Activated T-cell treated with anti-CD3 and anti-CD28 coated beads for 4 hours (primary cell): Measurements from ENCODE around the gene PCDHB5.
"Not testable (repeated sequence)": the region's sequence is repeated elsewhere in the genome, so short reads cannot be mapped to it uniquely, and the experiment has no call there.

Experiments
- DNase-seq: peaks from one replicate; pipeline ENCODE4 v3.0.0-alpha.2; 2020

Gene PCDHB5

DNA sequence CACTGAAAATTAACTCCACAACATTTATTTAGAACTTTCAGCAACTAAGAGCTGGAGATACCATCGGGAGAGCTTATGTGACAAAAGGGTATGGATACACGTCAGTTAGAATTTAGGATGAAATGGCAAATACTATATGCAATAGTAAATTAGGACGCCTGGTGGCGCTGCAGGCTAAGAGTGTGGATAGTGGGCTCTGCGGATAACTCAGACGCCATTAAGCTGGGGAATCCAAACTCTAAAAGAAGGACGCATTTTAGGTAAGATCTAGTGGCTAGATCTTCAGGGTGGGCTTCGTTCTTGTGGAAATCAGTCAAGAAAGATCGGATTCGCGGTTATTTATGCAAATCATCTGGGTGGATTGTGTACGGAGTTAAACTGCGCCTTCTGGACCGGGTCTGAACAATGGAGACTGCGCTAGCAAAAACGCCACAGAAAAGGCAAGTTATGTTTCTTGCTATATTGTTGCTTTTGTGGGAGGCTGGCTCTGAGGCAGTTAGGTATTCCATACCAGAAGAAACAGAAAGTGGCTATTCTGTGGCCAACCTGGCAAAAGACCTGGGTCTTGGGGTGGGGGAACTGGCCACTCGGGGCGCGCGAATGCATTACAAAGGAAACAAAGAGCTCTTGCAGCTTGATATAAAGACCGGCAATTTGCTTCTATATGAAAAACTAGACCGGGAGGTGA is at the start of gene PCDHB5:
PCDHB5 (plus strand) TSS at position 177 of the 688 bp plus-strand sequence; CDS start at position 406, 229 bp downstream.
- no peak for DNase-seq

DNA sequence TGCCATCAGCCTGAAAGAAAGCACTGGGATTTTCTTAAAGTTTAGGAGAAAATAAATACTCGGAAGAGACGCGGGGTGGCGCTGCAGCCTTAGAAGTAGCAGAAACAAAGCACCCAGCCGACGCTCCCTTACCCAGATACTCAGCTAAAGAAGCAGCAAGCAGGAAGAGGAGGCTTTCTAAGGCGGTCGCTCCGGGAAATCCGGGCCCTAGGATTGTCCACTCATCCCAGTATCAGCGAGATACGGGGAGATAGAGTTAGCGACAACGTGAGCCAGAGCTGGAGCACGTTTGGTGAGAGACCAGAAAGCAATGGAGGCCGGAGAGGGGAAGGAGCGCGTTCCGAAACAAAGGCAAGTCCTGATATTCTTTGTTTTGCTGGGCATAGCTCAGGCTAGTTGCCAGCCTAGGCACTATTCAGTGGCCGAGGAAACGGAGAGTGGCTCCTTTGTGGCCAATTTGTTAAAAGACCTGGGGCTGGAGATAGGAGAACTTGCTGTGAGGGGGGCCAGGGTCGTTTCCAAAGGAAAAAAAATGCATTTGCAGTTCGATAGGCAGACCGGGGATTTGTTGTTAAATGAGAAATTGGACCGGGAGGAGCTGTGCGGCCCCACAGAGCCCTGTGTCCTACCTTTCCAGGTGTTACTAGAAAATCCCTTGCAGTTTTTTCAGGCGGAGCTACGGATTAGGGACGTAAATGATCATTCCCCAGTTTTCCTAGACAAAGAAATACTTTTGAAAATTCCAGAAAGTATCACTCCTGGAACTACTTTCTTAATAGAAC is 40.3 kb upstream of the PCDHB5 start, which contains the start of gene PCDHB2:
PCDHB2 (plus strand) TSS at position 135 of the 782 bp plus-strand sequence; CDS start at position 311, 176 bp downstream.
- DNase-seq, result no peak

DNA sequence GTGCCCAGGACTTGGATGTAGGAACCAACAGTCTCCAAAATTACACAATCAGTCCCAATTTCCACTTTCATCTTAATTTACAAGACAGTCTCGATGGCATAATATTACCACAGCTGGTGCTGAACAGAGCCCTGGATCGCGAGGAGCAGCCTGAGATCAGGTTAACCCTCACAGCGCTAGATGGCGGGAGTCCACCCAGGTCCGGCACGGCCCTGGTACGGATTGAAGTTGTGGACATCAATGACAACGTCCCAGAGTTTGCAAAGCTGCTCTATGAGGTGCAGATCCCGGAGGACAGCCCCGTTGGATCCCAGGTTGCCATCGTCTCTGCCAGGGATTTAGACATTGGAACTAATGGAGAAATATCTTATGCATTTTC is 39.8 kb upstream of the PCDHB5 start:
- no peak for DNase-seq

DNA sequence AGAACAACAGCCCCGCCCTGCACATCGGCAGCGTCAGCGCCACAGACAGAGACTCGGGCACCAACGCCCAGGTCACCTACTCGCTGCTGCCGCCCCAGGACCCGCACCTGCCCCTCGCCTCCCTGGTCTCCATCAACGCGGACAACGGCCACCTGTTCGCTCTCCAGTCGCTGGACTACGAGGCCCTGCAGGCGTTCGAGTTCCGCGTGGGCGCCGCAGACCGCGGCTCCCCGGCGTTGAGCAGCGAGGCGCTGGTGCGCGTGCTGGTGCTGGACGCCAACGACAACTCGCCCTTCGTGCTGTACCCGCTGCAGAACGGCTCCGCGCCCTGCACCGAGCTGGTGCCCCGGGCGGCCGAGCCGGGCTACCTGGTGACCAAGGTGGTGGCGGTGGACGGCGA is 38.8 kb upstream of the PCDHB5 start:
- not testable (repeated sequence) for DNase-seq

DNA sequence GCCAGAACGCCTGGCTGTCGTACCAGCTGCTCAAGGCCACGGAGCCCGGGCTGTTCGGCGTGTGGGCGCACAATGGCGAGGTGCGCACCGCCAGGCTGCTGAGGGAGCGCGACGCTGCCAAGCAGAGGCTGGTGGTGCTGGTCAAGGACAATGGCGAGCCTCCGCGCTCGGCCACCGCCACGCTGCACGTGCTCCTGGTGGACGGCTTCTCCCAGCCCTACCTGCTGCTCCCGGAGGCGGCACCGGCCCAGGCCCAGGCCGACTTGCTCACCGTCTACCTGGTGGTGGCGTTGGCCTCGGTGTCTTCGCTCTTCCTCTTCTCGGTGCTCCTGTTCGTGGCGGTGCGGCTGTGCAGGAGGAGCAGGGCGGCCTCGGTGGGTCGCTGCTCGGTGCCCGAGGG is 38.4 kb upstream of the PCDHB5 start:
- DNase-seq, result not testable (repeated sequence)

DNA sequence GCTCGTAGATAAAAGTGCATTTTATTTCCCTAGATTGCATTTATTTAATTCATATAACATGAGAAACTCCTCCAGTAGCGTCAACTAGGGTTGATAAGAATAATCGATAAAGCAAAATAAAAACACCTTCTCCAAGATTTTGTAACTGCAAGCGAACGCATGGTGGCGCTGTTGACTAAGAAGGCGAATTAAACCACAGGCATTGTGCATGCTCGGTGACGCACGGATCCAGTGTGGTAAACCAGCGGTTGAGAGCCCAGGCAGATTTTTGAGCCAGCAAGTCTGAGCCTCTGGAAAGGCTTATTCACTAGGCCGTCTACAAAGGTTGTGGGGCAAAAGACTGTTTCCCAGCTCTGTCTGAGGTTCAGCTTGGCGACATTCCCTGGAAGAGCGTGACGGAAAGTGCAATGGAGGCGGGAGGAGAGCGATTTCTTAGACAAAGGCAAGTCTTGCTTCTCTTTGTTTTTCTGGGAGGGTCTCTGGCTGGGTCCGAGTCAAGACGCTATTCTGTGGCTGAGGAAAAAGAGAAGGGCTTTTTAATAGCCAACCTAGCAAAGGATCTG is 34.7 kb upstream of the PCDHB5 start, which contains the start of gene PCDHB3:
PCDHB3 (plus strand) TSS at position 231 of the 563 bp plus-strand sequence; CDS start at position 408, 177 bp downstream.
- DNase-seq, result no peak

DNA sequence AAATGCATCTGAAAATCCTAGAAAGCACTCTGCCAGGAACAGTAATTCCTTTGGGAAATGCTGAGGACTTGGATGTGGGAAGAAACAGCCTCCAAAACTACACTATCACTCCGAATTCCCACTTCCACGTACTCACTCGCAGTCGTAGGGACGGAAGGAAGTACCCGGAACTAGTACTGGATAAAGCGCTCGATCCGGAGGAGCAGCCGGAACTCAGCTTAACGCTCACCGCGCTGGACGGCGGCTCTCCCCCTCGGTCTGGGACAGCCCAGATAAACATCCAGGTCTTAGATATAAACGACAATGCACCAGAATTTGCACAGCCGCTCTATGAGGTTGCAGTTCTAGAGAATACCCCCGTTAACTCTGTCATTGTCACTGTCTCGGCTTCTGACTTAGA is 33.9 kb upstream of the PCDHB5 start:
- no peak for DNase-seq

DNA sequence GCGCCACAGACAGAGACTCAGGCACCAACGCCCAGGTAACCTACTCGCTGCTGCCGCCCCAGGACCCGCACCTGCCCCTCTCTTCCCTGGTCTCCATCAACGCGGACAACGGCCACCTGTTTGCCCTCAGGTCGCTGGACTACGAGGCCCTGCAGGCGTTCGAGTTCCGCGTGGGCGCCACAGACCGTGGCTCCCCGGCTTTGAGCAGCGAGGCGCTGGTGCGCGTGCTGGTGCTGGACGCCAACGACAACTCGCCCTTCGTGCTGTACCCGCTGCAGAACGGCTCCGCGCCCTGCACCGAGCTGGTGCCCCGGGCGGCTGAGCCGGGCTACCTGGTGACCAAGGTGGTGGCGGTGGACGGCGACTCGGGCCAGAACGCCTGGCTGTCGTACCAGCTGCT is 32.9 kb upstream of the PCDHB5 start:
- not testable (repeated sequence) for DNase-seq

DNA sequence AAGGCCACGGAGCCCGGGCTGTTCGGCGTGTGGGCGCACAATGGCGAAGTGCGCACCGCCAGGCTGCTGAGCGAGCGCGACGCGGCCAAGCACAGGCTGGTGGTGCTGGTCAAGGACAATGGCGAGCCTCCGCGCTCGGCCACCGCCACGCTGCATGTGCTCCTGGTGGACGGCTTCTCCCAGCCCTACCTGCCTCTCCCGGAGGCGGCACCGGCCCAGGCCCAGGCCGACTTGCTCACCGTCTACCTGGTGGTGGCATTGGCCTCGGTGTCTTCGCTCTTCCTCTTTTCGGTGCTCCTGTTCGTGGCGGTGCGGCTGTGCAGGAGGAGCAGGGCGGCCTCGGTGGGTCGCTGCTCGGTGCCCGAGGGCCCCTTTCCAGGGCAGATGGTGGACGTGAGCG is 32.5 kb upstream of the PCDHB5 start:
- not testable (repeated sequence) for DNase-seq

DNA sequence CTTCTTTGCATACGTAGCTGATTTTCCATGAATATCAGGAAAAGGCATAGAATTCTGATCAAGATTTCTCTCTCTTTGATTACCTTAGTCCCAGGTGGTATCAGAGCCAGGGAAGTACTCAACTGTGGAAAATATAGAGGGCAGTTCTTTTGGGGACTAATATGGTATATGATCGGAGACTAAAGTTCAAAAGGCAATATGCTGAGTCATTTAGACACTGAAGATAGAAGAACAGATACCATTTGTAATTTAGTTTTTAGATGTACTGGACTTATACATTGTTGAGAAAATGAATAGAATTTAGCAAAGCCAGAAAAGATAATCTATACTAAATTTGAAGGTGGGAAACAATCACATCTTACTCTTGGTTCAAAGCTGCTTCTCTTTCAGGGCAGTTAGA is 29.7 kb upstream of the PCDHB5 start:
- DNase-seq, result no peak

DNA sequence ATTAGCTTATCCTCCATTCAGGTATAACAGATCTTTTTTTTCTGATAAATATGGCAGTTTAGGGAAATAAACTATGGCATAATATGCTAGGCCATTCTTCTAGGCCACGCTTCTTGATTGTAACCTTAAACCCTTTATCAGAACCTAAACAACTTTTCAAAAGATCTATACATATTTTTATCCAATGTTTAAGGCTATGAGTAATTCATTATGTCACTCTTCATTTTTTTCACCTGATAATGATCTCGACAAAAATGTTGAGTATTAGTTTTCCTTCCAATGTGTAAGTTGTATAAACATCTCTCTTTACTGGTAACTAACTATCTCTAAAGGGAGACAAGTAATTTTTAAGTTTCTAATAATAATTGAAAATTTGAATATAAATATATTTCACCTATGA is 15.8 kb upstream of the PCDHB5 start:
- no peak for DNase-seq

DNA sequence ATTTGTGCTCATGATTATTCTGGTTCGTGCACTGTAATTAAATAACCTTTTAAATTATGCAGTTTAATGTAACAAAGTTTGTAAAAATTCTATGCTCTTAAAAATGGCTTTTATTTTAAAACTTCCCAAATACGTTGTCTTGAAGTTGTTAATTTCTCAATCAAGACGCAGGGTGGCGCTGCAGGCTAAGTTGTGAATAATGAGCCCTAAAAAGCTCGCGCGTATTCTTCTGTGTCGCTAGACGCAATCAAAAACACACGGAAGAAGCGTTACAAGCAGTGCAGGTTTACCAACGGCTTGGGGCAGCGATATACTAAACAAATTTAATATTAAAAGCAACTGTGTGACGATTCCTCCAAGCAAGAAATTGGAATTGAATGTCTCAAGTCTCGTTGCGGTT is 13.4 kb upstream of the PCDHB5 start, which contains the start of gene PCDHB4:
PCDHB4 (plus strand) TSS at position 256 of the 400 bp plus-strand sequence. CDS start 181 bp downstream, outside the sequence.
- no peak for DNase-seq

DNA sequence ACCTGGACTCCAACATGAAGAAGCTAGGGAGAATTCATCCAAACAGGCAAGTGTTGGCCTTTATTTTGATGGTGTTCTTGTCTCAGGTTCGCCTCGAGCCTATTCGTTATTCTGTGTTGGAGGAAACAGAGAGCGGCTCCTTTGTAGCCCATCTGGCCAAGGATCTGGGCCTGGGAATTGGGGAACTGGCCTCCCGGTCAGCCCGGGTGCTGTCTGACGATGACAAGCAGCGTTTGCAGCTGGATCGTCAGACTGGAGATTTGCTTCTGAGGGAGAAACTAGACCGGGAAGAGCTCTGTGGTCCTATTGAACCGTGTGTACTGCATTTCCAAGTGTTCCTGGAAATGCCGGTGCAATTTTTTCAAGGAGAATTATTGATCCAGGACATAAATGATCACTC is 13.0 kb upstream of the PCDHB5 start:
- no peak for DNase-seq

DNA sequence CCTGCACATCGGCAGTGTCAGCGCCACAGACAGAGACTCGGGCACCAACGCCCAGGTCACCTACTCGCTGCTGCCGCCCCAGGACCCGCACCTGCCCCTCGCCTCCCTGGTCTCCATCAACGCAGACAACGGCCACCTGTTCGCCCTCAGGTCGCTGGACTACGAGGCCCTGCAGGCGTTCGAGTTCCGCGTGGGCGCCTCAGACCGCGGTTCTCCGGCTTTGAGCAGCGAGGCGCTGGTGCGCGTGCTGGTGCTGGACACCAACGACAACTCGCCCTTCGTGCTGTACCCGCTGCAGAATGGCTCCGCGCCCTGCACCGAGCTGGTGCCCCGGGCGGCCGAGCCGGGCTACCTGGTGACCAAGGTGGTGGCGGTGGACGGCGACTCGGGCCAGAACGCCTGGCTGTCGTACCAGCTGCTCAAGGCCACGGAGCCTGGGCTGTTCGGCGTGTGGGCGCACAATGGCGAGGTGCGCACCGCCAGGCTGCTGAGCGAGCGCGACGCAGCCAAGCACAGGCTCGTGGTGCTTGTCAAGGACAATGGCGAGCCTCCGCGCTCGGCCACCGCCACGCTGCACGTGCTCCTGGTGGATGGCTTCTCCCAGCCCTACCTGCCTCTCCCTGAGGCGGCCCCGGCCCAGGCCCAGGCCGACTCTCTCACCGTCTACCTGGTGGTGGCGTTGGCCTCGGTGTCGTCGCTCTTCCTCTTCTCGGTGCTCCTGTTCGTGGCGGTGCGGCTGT is 11.4 kb upstream of the PCDHB5 start:
- not testable (repeated sequence) for DNase-seq

DNA sequence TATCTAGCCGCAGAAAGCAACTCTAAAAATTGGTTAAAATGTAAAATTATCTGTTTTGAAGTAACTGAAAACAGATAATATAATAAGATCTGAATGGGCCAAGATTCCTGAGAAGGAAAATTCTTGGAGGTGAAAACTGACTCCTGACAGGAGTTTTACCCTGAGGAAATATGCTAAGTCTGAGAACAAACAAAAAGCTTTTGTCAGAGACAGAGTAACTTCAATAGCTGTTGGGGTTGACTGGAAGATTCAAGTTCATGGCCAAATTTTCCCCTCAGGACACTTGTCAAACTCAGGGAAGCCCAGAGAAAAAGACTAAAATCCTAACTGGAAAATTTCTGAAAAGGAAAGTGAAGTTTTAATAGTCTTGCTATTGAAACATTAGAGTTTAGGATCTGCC is 7.7 kb upstream of the PCDHB5 start:
- DNase-seq, result no peak

DNA sequence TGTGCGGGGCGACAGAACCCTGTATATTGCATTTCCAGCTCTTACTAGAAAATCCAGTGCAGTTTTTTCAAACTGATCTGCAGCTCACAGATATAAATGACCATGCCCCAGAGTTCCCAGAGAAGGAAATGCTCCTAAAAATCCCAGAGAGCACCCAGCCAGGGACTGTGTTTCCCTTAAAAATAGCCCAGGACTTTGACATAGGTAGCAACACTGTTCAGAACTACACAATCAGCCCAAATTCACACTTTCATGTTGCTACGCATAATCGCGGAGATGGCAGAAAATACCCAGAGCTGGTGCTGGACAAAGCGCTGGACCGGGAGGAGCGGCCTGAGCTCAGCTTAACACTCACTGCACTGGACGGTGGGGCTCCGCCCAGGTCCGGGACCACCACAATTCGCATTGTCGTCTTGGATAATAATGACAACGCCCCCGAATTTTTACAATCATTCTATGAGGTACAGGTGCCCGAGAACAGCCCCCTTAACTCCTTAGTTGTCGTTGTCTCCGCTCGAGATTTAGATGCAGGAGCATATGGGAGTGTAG is 786 bp downstream of the PCDHB5 start:
- no peak for DNase-seq

DNA sequence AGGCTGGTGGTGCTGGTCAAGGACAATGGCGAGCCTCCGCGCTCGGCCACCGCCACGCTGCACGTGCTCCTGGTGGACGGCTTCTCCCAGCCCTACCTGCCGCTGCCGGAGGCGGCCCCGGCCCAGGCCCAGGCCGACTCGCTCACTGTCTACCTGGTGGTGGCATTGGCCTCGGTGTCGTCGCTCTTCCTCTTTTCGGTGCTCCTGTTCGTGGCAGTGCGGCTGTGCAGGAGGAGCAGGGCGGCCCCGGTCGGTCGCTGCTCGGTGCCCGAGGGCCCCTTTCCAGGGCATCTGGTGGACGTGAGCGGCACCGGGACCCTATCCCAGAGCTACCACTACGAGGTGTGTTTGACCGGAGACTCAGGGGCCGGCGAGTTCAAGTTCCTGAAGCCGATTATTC is 2.3 kb downstream of the PCDHB5 start:
- not testable (repeated sequence) for DNase-seq

DNA sequence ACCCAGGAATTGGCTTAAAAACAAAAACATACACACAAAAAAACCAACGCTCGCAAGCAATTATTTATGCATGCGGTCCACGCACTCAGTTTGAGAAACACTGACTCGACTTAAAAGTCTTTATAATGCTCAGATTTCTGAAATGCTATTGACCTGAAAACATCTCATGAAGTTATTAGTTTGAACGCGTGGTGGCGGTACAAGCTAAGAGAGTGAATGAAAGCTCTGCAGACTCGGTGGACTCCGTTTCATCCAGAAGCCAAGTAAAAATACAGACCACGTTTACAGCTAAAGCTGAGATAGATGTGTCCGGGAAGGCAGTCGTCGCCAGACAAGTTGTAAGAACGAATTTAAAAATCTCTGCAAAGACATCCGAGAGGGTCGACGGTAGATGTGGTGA is 14.8 kb downstream of the PCDHB5 start, which contains the start of gene PCDHB6:
PCDHB6 (plus strand) TSS at position 246 of the 400 bp plus-strand sequence. CDS start 201 bp downstream, outside the sequence.
- DNase-seq, result no peak

DNA sequence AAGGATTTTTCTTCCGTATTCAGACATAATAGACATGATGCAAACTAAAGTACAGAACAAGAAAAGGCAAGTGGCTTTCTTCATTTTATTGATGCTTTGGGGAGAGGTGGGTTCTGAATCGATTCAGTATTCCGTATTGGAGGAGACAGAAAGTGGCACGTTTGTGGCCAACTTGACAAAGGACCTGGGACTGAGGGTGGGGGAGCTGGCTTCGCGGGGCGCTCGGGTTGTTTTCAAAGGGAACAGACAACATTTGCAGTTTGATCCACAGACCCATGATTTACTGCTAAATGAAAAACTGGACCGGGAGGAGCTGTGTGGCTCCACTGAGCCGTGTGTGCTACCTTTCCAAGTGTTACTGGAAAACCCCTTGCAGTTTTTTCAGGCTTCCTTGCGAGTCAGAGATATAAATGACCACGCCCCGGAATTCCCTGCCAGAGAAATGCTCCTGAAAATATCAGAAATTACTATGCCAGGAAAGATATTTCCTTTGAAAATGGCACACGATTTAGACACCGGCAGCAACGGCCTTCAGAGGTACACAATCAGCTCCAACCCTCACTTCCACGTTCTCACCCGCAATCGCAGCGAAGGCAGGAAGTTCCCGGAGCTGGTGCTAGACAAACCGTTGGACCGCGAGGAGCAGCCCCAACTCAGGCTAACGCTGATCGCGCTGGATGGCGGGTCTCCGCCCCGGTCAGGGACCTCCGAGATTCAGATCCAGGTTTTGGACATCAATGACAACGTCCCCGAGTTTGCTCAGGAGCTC is 15.4 kb downstream of the PCDHB5 start:
- DNase-seq, result no peak

DNA sequence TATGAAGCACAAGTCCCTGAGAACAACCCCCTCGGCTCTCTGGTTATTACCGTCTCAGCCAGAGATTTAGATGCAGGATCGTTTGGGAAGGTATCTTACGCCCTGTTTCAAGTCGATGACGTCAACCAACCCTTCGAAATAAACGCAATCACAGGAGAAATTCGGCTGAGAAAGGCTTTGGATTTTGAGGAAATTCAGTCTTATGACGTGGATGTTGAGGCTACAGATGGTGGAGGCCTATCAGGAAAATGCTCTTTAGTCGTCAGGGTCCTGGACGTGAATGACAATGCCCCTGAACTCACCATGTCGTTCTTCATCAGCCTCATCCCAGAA is 16.0 kb downstream of the PCDHB5 start:
- no peak for DNase-seq

DNA sequence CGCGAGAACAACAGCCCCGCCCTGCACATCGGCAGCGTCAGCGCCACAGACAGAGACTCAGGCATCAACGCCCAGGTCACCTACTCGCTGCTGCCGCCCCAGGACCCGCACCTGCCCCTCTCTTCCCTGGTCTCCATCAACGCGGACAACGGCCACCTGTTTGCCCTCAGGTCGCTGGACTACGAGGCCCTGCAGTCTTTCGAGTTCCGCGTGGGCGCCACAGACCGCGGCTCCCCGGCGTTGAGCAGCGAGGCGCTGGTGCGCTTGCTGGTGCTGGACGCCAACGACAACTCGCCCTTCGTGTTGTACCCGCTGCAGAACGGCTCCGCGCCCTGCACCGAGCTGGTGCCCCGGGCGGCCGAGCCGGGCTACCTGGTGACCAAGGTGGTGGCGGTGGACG is 16.6 kb downstream of the PCDHB5 start:
- not testable (repeated sequence) for DNase-seq

DNA sequence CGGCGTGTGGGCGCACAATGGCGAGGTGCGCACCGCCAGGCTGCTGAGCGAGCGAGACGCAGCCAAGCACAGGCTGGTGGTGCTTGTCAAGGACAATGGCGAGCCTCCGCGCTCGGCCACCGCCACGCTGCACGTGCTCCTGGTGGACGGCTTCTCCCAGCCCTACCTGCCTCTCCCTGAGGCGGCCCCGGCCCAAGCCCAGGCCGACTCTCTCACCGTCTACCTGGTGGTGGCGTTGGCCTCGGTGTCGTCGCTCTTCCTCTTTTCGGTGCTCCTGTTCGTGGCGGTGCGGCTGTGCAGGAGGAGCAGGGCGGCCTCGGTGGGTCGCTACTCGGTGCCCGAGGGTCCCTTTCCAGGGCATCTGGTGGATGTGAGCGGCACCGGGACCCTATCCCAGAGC is 17.1 kb downstream of the PCDHB5 start:
- not testable (repeated sequence) for DNase-seq
